IPS-NIHi7 (cell line): Measurements from ENCODE around the gene PLA2G4F.

Source experiments
- DNase-seq: peaks from one replicate; pipeline ENCODE4 v3.0.0; 2012; ENCODE audit warnings: mixed read lengths; ENCODE audit errors: extremely low spot score

Gene PLA2G4F

GRCh38 chr15:42163947-42164550 is 7.6 kb upstream of the PLA2G4F start:
- no peak for DNase-seq

GRCh38 chr15:42163291-42163690 is 6.9 kb upstream of the PLA2G4F start:
- DNase-seq: no peak

GRCh38 chr15:42160136-42160535 is 3.7 kb upstream of the PLA2G4F start:
- no peak for DNase-seq

GRCh38 chr15:42159381-42160015 is 3.1 kb upstream of the PLA2G4F start:
- no peak for DNase-seq

GRCh38 chr15:42158941-42159340 is 2.5 kb upstream of the PLA2G4F start:
- no peak for DNase-seq

- DNase-seq: no peak
Observed at GRCh38 chr15:42157981-42158765, 1.7 kb upstream of the PLA2G4F start.

GRCh38 chr15:42157381-42157780 is 945 bp upstream of the PLA2G4F start:
- DNase-seq: no peak

- peak; percentile 38 for DNase-seq
Observed at GRCh38 chr15:42155546-42156242, 742 bp downstream of the PLA2G4F start.

- no peak for DNase-seq
Observed at GRCh38 chr15:42154956-42155355, 1.5 kb downstream of the PLA2G4F start.

GRCh38 chr15:42154212-42154941 is 2.1 kb downstream of the PLA2G4F start:
- no peak for DNase-seq

GRCh38 chr15:42153874-42154211 is 2.6 kb downstream of the PLA2G4F start:
- no peak for DNase-seq

GRCh38 chr15:42152921-42153698 is 3.3 kb downstream of the PLA2G4F start:
- DNase-seq: no peak

GRCh38 chr15:42152196-42152920 is 4.1 kb downstream of the PLA2G4F start:
- no peak for DNase-seq

GRCh38 chr15:42151736-42152135 is 4.7 kb downstream of the PLA2G4F start:
- no peak for DNase-seq

- DNase-seq: no peak
Observed at GRCh38 chr15:42151141-42151561, 5.3 kb downstream of the PLA2G4F start.

- no peak for DNase-seq
Observed at GRCh38 chr15:42150219-42150970, 6.0 kb downstream of the PLA2G4F start.

GRCh38 chr15:42149493-42150218 is 6.8 kb downstream of the PLA2G4F start:
- peak; percentile 42 for DNase-seq

GRCh38 chr15:42148808-42149492 is 7.5 kb downstream of the PLA2G4F start:
- no peak for DNase-seq
